HuH-7.5 (cell line): Measurements from ENCODE around the gene OSBPL2.

Experiments used
- DNase-seq: peaks from one replicate; pipeline ENCODE4 v3.0.0; 2011; ENCODE audit warnings: low spot score

The OSBPL2 gene

DNA sequence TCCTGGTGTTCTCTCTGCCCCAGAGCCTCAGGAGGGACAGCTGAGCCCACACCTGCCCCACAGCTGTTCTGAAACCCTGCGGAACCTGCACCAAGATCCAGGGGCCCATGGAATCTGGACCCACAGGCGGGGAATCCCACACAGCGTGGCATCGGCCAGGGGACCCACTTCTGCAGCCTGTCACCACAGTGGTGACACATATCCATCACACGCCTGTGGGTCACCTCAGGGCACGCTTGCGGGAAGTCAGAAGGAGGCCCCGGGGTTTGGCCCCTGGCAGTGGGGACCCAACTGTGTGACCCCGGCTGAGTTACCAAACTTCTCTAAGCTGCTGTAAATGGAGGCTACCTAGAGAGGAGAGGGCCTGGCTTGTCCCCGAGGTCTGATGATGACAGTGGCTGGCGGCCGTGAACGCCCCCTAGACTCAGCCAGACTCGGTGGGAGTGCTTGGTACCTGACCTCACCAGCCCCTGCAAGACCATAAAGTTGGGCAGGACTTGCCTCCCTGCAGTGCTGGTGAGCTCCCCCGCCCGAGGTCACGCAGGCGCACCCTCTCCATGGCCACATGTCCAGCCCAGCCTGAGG is 16.0 kb upstream of the OSBPL2 start:
- no peak for DNase-seq

DNA sequence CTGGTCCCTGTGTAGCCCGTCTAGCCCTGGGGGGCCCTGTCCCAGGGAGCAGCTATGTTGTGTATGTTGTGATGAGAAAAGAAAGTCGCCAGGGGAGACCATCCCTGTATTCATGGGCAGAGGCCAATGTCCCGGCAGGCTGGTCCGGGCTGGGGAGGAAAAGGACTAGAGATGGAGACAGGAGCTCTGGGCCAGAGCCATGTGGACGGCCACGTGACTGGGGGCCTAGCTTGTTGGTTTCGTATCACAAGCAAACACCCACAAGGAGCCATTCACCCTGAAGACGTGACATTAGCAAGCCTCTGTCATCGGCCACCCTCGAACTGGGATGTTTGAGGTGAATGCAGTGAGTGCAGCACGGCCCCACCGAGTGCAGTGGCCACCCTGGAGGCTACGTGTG is 15.3 kb upstream of the OSBPL2 start:
- no peak for DNase-seq

- no peak for DNase-seq
Measured at GRCh38 chr20:62223571-62223970, 14.8 kb upstream of the OSBPL2 start.

DNA sequence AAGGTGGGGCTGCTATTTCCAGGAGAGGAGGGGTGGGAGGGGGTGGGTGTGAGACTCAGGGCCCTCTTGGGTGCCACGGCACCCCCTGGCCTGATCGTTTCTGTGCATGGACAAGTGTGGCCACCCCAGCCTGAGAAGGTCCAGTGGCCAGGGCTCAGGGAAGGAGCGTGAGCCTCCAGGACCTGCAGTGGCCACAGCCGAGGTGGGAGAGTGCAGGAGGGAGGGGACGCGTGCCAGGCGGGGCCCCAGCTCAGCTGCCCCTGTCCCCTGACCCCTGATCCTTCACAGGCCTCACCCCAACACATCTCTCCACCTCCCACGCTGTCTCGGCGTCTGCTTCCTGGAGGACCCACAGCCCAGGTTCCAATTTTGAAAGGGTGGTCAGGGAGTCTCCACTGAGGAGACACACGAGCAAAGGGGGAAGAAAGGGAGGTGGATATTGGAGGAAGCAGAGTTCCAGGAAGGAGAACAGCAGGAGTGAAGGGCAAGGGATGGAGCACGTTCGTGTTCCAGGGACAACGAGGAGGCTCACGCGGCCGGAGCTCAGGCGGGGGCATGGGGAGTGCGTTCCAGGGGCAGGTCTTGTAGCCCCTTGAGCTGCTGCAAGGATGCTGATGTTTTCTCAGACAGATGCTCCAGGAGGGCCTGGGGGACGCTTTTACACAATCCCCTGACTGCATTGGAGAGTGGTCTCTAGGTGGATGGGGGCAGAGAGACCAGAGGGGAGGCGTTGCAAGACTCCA is 14.0 kb upstream of the OSBPL2 start:
- DNase-seq, result no peak

GRCh38 chr20:62225026-62225425 is 13.3 kb upstream of the OSBPL2 start:
- no peak for DNase-seq

GRCh38 chr20:62225820-62226635 is 12.3 kb upstream of the OSBPL2 start:
- DNase-seq, result no peak

DNA sequence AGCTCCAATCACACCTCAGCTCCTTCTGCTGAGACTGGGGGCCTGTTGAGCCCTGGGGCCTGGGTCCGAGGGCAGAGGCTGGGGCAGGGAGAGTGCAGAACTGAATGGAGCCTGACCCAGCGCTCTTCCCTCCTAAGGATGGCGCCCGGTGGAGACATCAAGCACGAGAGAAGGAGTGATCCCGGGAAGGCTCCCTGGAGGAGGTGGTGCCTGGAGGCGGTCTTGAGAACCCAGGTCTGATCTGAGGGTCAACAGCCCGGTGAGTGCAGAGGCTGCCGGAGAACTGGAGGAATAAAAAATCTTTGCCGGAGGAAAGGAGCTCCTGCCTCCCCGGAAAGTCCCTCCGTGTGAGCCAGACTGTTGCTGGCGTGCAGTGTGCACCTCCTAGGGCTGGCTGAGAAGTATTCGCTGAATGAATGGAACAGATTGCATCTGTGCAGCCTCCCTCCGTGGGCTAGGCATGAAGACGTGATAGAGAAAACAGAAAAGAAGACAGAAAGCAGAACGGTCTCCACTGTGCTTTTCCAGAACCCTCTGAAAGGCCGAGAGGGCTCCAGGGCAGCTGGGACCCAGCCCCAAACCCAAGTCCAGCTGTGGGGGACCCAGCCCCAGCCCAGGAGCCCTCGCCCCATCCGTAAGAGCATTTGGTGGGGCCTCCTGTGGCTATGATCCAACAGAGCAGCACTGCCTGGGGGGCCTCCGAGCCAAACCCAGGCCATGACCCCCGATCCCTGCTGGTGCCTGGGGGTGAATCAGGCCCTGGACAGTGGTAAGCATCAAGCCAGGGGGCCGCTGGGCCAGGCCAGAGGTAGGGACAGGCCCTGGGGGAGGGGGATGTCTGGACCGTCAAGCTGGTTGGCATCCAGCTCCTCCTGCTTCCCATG is 11.4 kb upstream of the OSBPL2 start:
- DNase-seq, result no peak

GRCh38 chr20:62227591-62227976 is 10.7 kb upstream of the OSBPL2 start:
- DNase-seq, result no peak

DNA sequence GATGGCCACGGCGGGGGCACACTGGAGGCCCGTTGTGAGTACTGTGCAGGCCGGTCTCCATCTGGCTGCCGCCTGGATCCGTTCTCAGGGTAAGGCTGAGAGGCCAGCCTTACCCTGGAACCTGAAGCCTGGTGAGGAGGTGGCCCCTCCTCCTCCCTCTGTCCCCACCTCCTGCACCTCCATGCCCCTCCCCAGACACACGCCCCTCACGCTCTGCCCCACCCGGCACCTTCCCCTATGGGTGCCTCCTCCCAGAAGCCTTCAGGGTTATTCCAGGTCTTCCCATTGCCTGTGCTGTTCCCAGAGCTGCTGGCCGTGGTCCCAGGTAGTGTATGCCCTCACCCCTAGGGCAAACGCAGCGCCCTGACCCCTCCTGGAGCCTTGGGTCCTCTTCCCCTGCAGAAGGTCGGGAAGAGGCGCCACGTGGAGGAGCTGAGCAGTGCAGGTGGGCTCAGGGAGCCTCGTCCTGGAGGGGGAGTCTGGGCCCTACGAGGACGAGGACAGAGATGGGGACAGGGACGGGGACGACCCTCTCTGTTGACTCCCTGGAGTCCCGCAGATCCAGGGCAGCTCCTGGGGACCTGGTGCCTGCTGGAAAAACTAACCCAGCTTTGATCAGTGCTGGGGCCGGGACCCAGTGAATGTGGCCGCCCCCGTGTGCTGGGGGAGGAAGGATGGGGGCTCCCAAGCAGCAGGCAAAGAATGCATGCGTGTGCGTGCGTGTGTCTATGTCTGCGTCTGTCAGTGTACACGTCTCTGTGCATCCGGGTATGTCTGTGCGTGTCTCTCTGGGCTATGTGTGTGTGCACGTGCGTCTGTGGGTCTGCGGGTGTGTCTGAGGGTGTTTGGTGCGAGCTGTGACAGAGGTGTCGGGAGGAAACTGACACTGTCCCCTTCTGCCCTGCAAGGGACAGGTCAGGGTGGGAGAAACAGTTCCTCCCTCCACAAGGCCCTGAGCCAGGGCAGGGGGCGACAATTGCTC is 10.1 kb upstream of the OSBPL2 start:
- DNase-seq, result no peak

DNA sequence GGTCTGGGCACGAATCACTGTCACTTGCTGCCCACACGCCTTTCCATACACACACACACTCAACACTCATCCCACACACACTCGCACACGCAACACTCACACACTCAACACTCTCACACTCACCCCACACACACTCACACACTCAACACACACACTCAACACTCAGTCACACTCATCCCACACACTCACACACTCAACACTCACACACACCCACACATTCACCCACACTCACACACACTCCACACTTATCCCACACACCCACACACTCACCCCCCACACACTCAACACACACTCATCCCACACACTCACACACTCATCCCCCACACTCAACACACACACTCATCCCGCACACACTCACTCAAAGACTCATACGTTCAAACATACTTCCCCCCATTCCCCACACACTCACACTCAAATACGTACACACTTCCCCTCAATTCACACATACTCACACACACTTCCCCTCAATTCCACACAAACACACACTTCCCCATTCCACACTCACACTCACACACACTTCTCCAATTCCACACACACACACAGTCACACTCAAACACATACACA is 9.3 kb upstream of the OSBPL2 start:
- DNase-seq, result no peak

DNA sequence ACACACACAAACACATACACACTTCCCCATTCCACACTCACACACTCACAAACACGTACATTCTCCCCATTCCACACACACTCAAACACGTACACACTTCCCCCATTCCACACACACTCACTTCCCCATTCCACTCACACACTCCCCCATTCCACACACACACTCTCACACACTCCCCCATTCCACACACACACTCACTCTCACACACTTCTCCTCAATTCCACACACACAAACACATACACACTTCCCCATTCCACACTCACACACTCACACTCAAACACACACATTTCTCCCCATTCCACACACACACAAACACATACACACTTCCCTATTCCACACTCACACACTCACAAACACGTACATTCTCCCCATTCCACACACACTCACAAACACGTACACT is 8.7 kb upstream of the OSBPL2 start:
- no peak for DNase-seq

- no peak for DNase-seq
Measured at GRCh38 chr20:62230276-62230675, 8.0 kb upstream of the OSBPL2 start.

- no peak for DNase-seq
Measured at GRCh38 chr20:62230696-62231095, 7.6 kb upstream of the OSBPL2 start.

- no peak for DNase-seq
Measured at GRCh38 chr20:62231292-62231691, 7.0 kb upstream of the OSBPL2 start.

GRCh38 chr20:62232194-62232593 is 6.1 kb upstream of the OSBPL2 start:
- DNase-seq, result peak; percentile 66

GRCh38 chr20:62232770-62233645 is 5.3 kb upstream of the OSBPL2 start:
- DNase-seq, result no peak

DNA sequence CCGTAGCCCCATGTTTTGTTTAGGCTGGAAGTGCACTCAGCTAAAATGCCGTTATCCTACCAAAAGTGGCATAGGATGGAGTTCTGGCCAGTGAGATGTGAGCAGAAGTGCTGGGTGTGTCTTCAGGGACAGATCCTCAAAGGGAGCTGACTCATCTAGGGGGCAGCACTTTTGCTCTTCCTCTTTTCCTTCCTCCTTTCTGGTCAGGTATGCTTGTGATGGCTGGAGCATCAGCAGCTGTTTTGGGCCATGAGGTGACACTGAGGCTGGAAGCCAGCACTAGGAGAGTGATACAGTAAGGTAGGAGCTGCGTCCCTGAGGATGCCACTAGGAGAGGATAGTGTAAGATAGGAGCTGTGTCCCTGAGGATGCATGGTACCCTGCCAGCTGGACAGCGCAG is 4.6 kb upstream of the OSBPL2 start:
- DNase-seq, result no peak

DNA sequence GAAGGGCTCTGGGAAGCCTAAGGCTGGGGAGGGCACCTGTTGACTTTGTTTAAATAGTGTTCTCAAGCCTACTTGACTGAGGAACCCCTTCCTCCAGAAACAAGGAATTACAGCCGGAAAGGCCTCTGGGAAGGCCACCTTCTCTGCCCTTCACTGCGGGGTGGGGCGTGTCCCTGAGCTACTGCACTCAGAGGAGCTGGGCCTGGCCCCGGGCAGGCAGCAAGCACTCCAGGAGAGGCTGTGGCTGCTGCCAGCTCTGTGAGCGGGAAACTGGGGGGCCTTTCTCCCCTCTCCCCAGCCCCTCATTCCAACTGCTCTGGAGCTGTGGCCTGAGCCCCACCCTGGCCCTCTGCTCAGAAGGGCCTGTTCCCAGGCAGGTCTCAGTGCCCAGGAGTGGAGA is 4.0 kb upstream of the OSBPL2 start:
- no peak for DNase-seq

DNA sequence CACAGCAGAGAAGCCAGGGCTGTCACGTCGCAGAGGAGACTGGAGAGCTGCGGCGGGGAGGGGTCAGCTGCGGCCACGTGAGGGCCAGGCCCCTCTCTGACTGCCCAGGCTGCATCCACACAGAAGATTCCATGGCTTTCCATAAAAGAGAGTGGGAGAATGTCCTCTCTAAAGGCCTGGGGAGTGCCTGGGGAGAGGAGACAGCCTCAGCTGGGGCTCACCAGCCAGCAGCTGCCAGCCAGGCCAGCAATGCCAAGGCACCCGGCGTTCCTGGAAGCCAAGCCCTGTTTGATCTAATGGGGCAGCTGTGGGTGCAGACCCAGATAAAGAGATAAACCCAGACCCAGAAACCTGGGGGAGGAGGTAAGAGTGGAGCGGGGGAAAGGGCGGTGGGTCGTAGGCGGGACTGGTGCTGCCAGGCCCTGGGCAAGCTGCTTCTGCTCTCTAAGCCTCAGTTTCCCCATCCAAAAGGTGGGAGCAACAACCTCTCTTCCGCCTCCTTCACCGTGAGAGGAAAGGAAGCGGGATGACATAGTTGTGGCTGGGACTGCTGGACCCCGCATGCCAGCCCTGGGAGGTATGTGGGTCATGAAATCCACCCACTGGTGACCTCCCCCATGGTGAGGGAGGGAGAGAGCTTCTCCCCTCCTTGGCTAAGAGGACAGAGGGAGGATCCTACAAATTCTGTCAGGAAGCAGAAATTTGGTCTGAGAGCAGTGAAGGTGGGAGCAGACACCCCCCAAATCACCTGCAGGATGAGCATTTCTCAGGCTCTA is 3.1 kb upstream of the OSBPL2 start:
- DNase-seq, result no peak
